DMS114 treated with DMSO at 0.1 percent for 48 hours (cell line): ENCODE measurements around the gene ZBTB20.

Experiments used
- DNase-seq: peaks from one replicate; lab custom pipeline; 2025; ENCODE audit not compliant: unreplicated experiment; lab: John Stamatoyannopoulos, UW

Gene ZBTB20

GRCh38 chr3:114792159-114792918 is 354.7 kb downstream of the ZBTB20 start:
- DNase-seq = no peak

- no peak for DNase-seq
These were observed 356.3 kb downstream of the ZBTB20 start for GRCh38 chr3:114790752-114791151.

DNA sequence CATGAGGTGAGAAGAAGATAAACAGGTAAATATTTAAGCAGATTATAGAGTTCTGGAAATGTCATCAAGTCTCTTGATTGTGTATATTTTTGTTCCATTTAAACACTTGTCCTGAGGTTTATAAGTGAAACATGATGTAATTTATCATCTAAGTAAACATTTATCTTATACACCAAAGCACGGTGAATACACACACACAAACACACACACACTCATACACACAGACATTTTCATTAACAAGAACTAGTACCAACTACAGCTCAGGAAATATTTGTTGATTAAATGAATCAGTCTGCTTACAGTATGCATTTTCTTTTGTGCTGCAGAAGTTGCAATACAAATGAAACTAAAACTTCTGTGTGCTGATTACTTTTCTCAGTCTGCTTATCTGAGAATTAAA is 357.3 kb downstream of the ZBTB20 start:
- DNase-seq = no peak

DNA sequence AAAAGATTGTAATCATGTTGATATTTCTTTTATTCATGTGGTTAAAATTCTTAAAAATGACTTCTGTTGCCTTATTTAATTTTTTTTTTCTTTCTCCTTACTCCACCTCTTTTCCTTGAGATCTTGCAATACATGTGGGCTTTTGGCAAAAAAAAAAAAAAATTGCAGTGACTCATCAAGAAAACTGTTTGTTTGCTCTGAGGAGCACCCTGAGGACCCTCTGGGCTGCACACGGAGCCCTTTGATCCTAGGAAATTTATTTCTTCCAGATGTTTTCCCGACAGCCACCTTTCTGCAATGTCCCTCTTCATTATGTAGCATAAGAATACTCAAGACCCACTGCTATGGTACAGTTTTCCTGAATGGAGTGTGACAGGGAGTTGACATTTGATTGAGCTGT is 371.7 kb downstream of the ZBTB20 start:
- no peak for DNase-seq

DNA sequence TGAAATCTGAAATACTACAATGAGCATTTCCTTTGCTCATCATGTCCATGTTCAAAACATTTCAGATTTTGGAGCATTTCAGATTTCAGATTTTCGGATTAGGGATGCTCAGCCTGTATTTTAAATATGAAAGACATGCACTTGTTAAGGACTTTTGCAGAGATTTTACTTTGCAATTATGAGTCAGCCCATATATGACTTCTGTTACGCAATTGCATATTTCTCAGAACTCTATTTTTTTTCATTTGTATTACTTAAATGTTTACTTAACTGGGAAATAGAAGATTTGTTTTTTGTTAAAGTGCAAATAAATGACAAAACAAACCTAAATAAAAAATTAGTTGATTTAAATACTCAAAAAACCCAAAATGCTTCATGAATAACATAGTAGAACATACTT is 376.2 kb downstream of the ZBTB20 start:
- DNase-seq = no peak

- no peak for DNase-seq
These were observed 383.0 kb downstream of the ZBTB20 start for GRCh38 chr3:114764056-114764492.

GRCh38 chr3:114762144-114762543 is 384.9 kb downstream of the ZBTB20 start:
- no peak for DNase-seq

DNA sequence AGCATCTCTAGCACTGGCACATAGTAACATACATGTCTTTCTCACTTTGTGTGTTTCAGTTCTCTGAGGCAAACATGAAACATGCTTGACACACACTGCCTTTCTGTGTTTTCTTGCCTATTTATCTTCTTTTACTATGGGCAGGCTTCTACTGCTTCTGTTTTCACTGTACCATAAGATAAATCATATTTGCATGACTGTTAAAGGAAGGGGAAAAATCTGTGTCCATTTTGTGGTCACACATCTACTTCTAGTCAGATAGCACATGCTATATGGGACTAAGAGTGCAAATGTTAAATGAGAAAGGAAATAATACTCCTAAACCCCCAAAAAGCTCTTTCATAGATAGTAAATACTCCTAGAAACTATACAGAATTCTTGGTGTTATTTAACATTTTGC is 386.4 kb downstream of the ZBTB20 start:
- no peak for DNase-seq

DNA sequence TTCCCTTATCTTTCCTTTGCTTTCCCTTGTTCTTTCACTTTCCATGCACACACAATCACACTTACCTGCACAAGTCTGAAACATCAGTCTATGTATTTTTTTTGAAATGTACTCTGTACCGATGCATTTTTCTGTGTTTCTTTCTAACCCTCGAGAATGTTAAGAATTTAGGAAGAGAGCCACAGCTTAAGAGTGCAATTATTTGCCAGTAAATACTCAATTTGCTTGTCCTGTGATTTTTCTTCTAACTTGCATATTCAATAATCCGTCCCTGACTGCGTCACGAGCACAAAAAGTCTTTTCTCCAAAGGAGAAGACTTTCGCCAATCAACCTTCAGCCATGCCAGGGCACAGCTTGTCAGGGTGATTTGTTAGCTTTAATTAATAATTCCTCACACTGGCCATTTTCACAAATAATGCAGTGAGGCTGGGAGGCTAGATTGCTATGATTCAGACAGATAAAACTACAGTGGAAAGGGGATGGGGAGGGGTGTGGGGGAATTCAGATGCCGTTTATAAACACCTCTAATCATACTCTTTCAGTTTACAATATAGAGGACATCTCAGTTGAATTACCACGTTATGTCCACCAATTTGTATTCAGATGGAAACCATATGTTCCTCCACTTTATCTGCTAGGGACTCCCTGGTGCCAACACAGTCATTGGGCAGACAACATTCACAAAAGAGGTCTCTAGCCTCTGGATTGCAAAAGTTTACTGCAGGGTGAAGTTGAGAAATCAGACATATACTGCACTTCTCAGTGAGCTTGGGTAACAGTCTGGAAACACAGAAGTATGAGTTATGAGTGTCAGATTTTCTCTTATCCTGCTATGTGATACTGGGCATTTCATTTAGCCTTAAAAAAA is 388.0 kb downstream of the ZBTB20 start:
- DNase-seq = no peak

DNA sequence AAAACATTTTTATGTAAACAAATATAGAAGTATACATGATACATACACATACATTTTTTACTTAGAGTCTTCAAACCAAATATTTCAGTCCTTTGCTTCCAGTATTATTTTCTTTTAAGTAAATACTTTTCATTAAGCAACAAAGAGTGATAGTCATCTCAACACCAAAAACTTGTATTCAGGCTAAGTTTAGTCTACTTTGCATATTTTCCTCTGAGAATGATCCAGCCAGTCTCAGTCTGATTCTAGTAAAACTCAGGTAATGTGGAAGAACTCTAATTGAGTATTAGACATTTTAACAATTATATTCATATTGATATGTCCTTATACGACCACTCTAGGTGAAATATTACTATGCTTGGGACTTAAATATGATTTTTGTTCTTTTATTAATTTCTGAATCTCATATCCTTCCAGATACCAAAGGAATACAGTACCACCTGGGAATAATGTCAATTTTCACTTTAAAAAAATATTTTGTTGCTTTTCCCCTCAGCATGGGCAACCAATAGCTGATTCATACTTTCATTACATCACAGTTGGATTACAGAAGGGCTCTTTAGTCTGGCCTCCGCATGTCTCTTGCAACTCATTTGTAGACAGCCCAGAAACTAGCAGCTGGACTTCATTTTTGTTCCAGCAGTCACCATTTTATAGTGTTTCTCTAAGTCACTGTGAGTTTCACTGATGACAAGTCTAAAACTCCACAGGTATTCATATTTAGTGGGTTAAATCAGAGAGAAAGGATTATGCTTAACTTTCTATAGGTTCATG is 390.4 kb downstream of the ZBTB20 start:
- no peak for DNase-seq

- DNase-seq = no peak
These were observed 400.6 kb downstream of the ZBTB20 start for GRCh38 chr3:114746502-114746901.

GRCh38 chr3:114745322-114746240 is 401.5 kb downstream of the ZBTB20 start:
- DNase-seq = no peak

GRCh38 chr3:114743746-114744485 is 403.2 kb downstream of the ZBTB20 start:
- no peak for DNase-seq

DNA sequence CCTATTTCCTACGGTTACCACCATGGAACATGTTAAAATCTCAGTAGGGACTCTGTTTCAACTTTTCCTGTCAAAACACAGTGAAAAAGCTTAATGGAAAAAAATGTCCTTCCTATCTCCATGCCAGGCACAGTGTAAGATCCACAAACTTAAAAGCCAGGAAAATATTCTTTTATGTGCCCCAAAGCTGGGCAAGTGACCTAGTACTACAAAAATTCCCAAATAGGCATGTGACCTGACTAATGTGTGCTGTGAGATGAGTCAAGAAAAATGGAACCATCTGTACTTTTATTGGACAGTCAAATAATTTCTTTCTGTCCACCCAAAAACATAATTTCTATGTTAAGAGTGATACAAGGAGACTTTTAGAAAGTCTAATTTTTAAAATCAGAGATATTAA is 406.0 kb downstream of the ZBTB20 start:
- DNase-seq = no peak

DNA sequence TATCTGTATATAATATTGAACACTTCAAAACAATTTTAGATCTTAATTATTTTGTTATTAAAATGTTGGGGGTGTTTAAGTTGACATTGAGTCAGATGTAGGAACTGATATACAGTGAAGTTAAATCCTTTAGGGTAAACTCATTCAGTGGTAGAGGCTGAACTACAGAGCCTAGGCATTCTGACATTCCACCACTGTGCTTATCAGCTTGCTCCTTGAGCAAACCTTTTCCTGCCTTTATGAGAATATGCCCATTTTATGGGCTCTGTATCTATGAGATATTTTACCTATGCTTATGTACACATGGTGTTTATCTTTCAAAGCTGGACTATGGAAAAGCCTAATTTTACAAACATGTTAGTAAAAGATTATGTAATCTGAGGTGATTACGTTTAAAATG is 407.5 kb downstream of the ZBTB20 start:
- DNase-seq = no peak

DNA sequence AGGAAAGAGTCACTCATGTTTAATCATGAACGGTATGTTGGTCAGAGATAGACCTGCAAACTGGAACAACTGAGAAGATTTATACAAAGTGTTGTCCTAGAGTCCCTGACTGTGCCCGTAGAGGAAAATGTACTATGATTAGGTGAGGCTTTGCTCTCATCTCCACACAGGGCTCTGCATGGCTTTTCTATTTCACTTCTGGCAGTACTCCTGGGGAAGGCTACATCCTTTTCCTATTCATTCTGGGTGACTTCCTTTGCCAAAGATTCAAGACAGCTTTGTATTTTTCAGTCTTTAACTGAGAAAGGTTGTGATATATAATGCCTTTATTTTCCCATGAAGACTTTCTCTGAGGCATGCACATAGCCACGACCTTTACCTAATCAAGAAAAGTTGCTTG is 414.7 kb downstream of the ZBTB20 start:
- DNase-seq = no peak

DNA sequence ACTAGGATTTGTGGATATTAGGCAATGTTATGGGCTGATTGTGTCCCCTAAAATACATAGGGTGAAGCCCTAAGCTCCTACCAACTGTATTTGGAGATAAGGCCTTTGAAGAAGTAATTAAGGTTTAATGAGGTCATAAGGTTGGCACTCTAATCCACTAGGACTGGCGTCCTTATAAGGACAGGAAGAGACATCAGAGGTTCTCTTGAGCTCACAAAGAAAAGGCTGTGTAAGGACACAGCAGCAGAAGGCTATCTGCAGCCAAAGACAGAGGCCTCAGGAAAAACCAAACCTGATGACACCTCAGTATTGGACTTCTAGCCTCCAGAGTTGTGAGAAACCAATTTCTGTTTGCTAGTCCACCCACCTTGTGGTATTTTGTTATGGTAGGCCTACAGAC is 416.7 kb downstream of the ZBTB20 start:
- no peak for DNase-seq

DNA sequence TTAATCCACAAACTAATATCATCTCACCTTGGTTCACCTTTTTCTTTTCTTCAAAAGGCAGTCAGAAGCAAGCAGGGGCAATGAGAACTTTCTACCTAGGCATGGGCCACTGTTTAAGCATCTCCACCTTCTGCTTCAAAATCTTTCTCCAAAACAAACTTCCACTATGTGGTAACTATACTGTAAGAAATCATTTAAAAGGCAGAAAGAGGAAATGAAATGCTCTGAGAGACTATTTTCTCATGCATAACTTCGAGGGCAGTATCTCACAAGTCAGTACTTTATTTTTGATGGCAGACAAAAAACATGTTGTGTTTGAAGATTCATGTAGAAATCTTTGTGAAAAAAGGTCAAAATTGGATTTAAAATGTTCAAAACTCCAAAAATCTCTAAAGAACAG is 419.7 kb downstream of the ZBTB20 start:
- DNase-seq = no peak

GRCh38 chr3:114725966-114726365 is 421.1 kb downstream of the ZBTB20 start:
- no peak for DNase-seq

DNA sequence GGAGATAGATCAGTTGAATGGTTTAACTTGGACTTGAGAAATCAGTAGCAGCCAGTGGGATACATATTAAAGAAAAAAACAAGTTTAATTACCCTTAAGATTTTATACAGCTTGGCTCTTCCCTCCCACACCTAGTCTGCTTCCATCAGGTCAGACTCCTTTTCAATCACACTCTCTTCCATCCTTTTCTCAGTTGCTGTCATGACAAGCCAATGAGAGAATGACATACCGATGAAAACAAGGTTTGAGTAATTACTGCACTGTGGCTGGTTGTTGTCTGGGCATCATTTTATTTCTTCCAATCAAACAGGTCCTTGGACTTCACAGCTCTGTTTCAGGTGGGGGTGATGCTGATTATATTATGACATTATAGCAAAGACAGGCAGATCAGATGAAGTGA is 424.6 kb downstream of the ZBTB20 start:
- DNase-seq = no peak
